Effector memory CD4-positive, alpha-beta T cell (primary cell): ENCODE data around the gene SLC9A7.

ENCODE experiments used
- DNase-seq, 3 donors: peaks; one replicate each; pipeline ENCODE4 v3.0.0-alpha.2; 2020
- H3K27ac ChIP-seq: 2 replicates; pipeline ENCODE4 v1.7.0; 2013; ENCODE audit warnings: mild to moderate bottlenecking, low read length, moderate library complexity; ENCODE audit not compliant: insufficient read depth, poor library complexity, severe bottlenecking
- H3K27me3 ChIP-seq: replicated peaks from 2 replicates; pipeline ENCODE4 v1.7.0; 2013; ENCODE audit warnings: mild to moderate bottlenecking, low read length; ENCODE audit not compliant: insufficient read depth, control insufficient read depth, poor library complexity, severe bottlenecking
- H3K36me3 ChIP-seq: 2 replicates; pipeline ENCODE4 v1.7.0; 2013; ENCODE audit warnings: mild to moderate bottlenecking, low read length, moderate library complexity; ENCODE audit not compliant: control insufficient read depth, insufficient read depth
- H3K4me1 ChIP-seq: 2 replicates; pipeline ENCODE4 v1.7.0; 2013; ENCODE audit warnings: low read length, mild to moderate bottlenecking; ENCODE audit not compliant: control insufficient read depth, insufficient read depth, poor library complexity, severe bottlenecking
- H3K4me3 ChIP-seq: 2 replicates; pipeline ENCODE4 v1.7.0; 2013; ENCODE audit warnings: low read length, low read depth, mild to moderate bottlenecking; ENCODE audit not compliant: insufficient read depth, poor library complexity, severe bottlenecking
- H3K9me3 ChIP-seq: 2 replicates; pipeline ENCODE4 v1.7.0; 2013; ENCODE audit warnings: mild to moderate bottlenecking, low read length, moderate library complexity; ENCODE audit not compliant: control insufficient read depth

Gene SLC9A7

GRCh38 chrX:46782034-46782433, 23.1 kb upstream of the SLC9A7 start:
- Histone ChIP-seq H3K27ac (no peak overlapping the region), H3K9me3 (no peaks in the 10 kb centered on the region), H3K27me3 (no peaks in the 10 kb centered on the region), H3K36me3 (no peaks in the 10 kb centered on the region), H3K4me3 (no peak overlapping the region), H3K4me1 (no peaks in the 10 kb centered on the region)
- DNase-seq: no peak

- H3K36me3 ChIP-seq: no peaks in the 10 kb centered on the region
- no peaks in the 10 kb centered on the region for H3K4me1 ChIP-seq
- no peaks in the 10 kb centered on the region for H3K27me3 ChIP-seq
- no peaks in the 10 kb centered on the region for H3K9me3 ChIP-seq
- H3K4me3 ChIP-seq: no peak overlapping the region
- DNase-seq: no peak
- H3K27ac ChIP-seq: no peak overlapping the region
Observed at GRCh38 chrX:46777971-46778810, 19.3 kb upstream of the SLC9A7 start.

- H3K27ac ChIP-seq: no peak overlapping the region
- no peaks in the 10 kb centered on the region for H3K27me3 ChIP-seq
- H3K4me3 ChIP-seq: no peak overlapping the region
- no peaks in the 10 kb centered on the region for H3K36me3 ChIP-seq
- H3K4me1 ChIP-seq: no peaks in the 10 kb centered on the region
- H3K9me3 ChIP-seq: no peaks in the 10 kb centered on the region
- no peak for DNase-seq
Observed at GRCh38 chrX:46770817-46771163, 11.9 kb upstream of the SLC9A7 start.

- H3K27ac ChIP-seq: no peak overlapping the region
- DNase-seq: no peak
Observed at GRCh38 chrX:46770000-46770816, 11.3 kb upstream of the SLC9A7 start.

GRCh38 chrX:46762963-46763362, 4.0 kb upstream of the SLC9A7 start:
- Histone ChIP-seq H3K4me3 (no peak overlapping the region), H3K9me3 (no peaks in the 10 kb centered on the region), H3K27ac (no peak overlapping the region), H3K27me3 (no peaks in the 10 kb centered on the region), H3K36me3 (no peaks in the 10 kb centered on the region), H3K4me1 (peaks cover 7% of the 10 kb centered on the region)
- no peak for DNase-seq

More at GRCh38 chrX:46770000-46770816, 11.3 kb upstream of the SLC9A7 start:
- no peaks in the 10 kb centered on the region for H3K4me1 ChIP-seq
- H3K9me3 ChIP-seq: no peaks in the 10 kb centered on the region
- no peak overlapping the region for H3K4me3 ChIP-seq
- no peaks in the 10 kb centered on the region for H3K36me3 ChIP-seq
- H3K27me3 ChIP-seq: no peaks in the 10 kb centered on the region

- no peaks in the 10 kb centered on the region for H3K36me3 ChIP-seq
- no peak for DNase-seq
- no peak overlapping the region for H3K27ac ChIP-seq
- H3K4me3 ChIP-seq: peak overlapping the region; percentile 43
- H3K9me3 ChIP-seq: no peaks in the 10 kb centered on the region
- peaks cover 7% of the 10 kb centered on the region for H3K4me1 ChIP-seq
- H3K27me3 ChIP-seq: no peaks in the 10 kb centered on the region
Observed at GRCh38 chrX:46759645-46759974, 692 bp upstream of the SLC9A7 start.

- no peaks in the 10 kb centered on the region for H3K27me3 ChIP-seq
- H3K4me3 ChIP-seq: peak overlapping the region; percentile 49
- no peaks in the 10 kb centered on the region for H3K9me3 ChIP-seq
- DNase-seq: no peak
- no peaks in the 10 kb centered on the region for H3K36me3 ChIP-seq
- peaks cover 7% of the 10 kb centered on the region for H3K4me1 ChIP-seq
- H3K27ac ChIP-seq: no peak overlapping the region
Observed at GRCh38 chrX:46758163-46758955, 559 bp downstream of the SLC9A7 start.

GRCh38 chrX:46757593-46757992, 1.3 kb downstream of the SLC9A7 start:
- H3K9me3 ChIP-seq: no peaks in the 10 kb centered on the region
- peaks cover 7% of the 10 kb centered on the region for H3K4me1 ChIP-seq
- no peaks in the 10 kb centered on the region for H3K27me3 ChIP-seq
- no peak overlapping the region for H3K27ac ChIP-seq
- H3K36me3 ChIP-seq: no peaks in the 10 kb centered on the region
- H3K4me3 ChIP-seq: no peak overlapping the region
- no peak for DNase-seq

GRCh38 chrX:46757052-46757451, 1.9 kb downstream of the SLC9A7 start:
- Histone ChIP-seq H3K4me1 (peaks cover 7% of the 10 kb centered on the region), H3K27ac (no peak overlapping the region), H3K4me3 (no peak overlapping the region), H3K27me3 (no peaks in the 10 kb centered on the region), H3K9me3 (no peaks in the 10 kb centered on the region), H3K36me3 (no peaks in the 10 kb centered on the region)
- DNase-seq: no peak
